Measurements from ENCODE around the gene OR2T2. TPM values are rescaled to one million over a fixed set of nuclear protein-coding genes. Genes with fewer than 3 reads are reported as not detected.
"Not testable (repeated sequence)": the region's sequence is repeated elsewhere in the genome, so short reads cannot be mapped to it uniquely, and the experiment has no call there.

The OR2T2 gene
- total RNA-seq = not detected

- not testable (repeated sequence) for H3K9me3 ChIP-seq (ENCODE audit: control insufficient read depth in 3 of 3, low read length in 3 of 3); H3K4me3 ChIP-seq (ENCODE audit: low read length in 3 of 3)
Observed at GRCh38 chr1:248445399-248445798, at the start of gene OR2T2. OR2T2 (plus strand) TSS chr1:248445637; CDS start chr1:248452798, 7,161 bp downstream.

DNA sequence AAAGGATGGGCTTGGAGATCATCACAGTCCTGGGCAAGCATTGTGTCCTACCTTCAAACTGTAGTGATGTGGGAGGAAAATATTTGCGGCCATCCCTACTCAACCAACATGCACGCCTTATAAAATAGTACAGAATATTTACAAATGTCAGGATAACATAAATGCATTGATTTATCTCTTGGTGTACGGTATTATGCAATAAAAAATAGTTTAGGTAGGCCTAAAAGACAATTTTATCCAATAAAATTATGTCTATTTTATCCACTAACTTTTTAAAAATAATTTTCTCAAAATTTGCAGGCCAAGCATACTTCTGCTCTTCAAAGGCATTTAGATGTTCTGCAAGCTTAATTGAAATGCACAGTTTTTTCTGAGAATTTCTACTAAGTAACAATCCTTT is 42.7 kb upstream of the OR2T2 start, which contains the start of gene OR2T1:
TSS of gene OR2T1 (plus strand) at position 301 of the 400 bp plus-strand sequence. CDS start 3,100 bp downstream, outside the sequence.
- Histone ChIP-seq H3K9me3 (ENCODE audit: control insufficient read depth in 3 of 3, low read length in 3 of 3) (peaks cover 0 to 2% (median 0%) of the 10 kb centered on the region in 3 donors), H3K9ac (ENCODE audit: low read depth in 1 of 3, low read length in 3 of 3) (no peak within 1 kb of the TSS), H3K4me1 (ENCODE audit: control insufficient read depth in 3 of 3, insufficient read depth in 3 of 3, low read length in 3 of 3) (no peaks in the 10 kb centered on the region), H3K27me3 (ENCODE audit: control insufficient read depth in 3 of 3, insufficient read depth in 3 of 3, low read length in 3 of 3) (no peaks in the 10 kb centered on the region), H3K4me3 (ENCODE audit: low read length in 3 of 3) (no peak within 1 kb of the TSS), H3K27ac (ENCODE audit: low read depth, low read length) (no peak within 1 kb of the TSS), H3K36me3 (ENCODE audit: control insufficient read depth in 3 of 3, insufficient read depth in 3 of 3, low read length in 3 of 3) (no peaks in the 10 kb centered on the region)

More at GRCh38 chr1:248445399-248445798, at the start of gene OR2T2:
- not testable (repeated sequence) for H3K27ac ChIP-seq (ENCODE audit: low read depth, low read length); H3K27me3 ChIP-seq (ENCODE audit: control insufficient read depth in 3 of 3, insufficient read depth in 3 of 3, low read length in 3 of 3); H3K4me1 ChIP-seq (ENCODE audit: control insufficient read depth in 3 of 3, insufficient read depth in 3 of 3, low read length in 3 of 3); H3K9ac ChIP-seq (ENCODE audit: low read depth in 1 of 3, low read length in 3 of 3); H3K36me3 ChIP-seq (ENCODE audit: control insufficient read depth in 3 of 3, insufficient read depth in 3 of 3, low read length in 3 of 3)

DNA sequence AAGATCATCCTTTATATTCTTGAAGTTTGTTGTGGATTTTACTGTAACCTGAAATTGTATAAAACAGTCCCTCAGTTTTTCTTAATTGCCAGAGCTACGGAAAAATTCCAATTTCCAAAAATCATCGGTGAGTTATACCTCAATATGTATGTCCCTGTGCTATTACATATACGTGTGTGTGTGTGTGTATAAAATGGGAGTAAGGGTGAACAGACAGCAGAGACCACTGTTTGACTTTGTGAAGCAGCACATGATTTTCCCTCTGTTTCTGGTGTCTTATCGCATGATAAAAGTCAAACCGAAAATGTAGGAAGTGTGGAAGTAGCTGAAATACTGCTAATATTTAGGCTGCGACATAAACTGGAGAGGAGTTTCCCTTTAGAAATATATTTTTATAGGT is 41.4 kb upstream of the OR2T2 start:
- Histone ChIP-seq H3K9ac (ENCODE audit: low read depth in 1 of 3, low read length in 3 of 3) (no peak overlapping the region), H3K36me3 (ENCODE audit: control insufficient read depth in 3 of 3, insufficient read depth in 3 of 3, low read length in 3 of 3) (no peaks in the 10 kb centered on the region), H3K4me1 (ENCODE audit: control insufficient read depth in 3 of 3, insufficient read depth in 3 of 3, low read length in 3 of 3) (no peaks in the 10 kb centered on the region), H3K27me3 (ENCODE audit: control insufficient read depth in 3 of 3, insufficient read depth in 3 of 3, low read length in 3 of 3) (no peaks in the 10 kb centered on the region), H3K4me3 (ENCODE audit: low read length in 3 of 3) (no peak overlapping the region), H3K27ac (ENCODE audit: low read depth, low read length) (no peak overlapping the region), H3K9me3 (ENCODE audit: control insufficient read depth in 3 of 3, low read length in 3 of 3) (peaks cover 0 to 2% (median 0%) of the 10 kb centered on the region in 3 donors)

DNA sequence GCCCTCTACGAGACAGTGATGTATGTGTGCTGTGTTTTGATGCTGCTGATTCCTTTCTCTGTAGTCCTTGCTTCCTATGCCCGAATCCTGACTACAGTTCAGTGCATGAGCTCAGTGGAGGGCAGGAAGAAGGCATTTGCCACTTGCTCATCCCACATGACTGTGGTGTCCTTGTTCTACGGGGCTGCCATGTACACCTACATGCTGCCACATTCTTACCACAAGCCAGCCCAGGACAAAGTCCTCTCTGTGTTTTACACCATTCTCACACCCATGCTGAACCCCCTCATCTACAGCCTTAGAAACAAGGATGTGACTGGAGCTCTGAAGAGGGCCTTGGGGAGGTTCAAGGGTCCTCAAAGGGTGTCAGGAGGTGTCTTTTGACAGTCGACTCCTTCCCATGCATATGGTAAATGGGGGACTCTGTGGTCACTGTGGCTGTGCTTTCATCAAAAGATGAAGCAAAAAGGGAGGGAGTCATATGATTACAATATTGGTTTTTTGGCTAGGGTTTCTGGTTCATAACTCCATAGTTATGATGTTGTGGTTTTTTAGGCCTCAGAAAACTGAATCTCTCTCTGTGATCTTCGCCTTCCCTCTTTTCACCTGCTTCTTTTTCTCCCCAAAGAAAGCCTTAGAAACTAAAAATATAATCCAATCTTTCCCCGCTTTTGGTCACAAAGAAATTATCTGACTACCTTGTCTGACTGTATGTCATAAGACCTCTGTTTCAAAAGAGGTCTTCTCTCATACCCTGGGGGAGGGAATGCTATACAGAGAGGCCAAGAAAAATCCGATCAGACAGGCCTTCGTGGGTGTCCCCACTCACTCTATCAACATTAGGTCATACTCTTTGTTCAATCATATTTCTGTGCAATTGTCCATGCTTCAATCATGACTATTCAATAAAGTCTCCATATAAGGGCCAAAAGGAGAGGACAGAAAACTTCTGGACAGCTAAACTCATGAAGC is 38.4 kb upstream of the OR2T2 start:
- H3K27ac ChIP-seq (ENCODE audit: low read depth, low read length) = no peak overlapping the region
- no peak overlapping the region for H3K4me3 ChIP-seq (ENCODE audit: low read length in 3 of 3)
- no peaks in the 10 kb centered on the region for H3K27me3 ChIP-seq (ENCODE audit: control insufficient read depth in 3 of 3, insufficient read depth in 3 of 3, low read length in 3 of 3)
- H3K9me3 ChIP-seq (ENCODE audit: control insufficient read depth in 3 of 3, low read length in 3 of 3) = peaks cover 0 to 2% (median 0%) of the 10 kb centered on the region in 3 donors
- H3K4me1 ChIP-seq (ENCODE audit: control insufficient read depth in 3 of 3, insufficient read depth in 3 of 3, low read length in 3 of 3) = no peaks in the 10 kb centered on the region
- no peaks in the 10 kb centered on the region for H3K36me3 ChIP-seq (ENCODE audit: control insufficient read depth in 3 of 3, insufficient read depth in 3 of 3, low read length in 3 of 3)
- H3K9ac ChIP-seq (ENCODE audit: low read depth in 1 of 3, low read length in 3 of 3) = no peak overlapping the region

GRCh38 chr1:248416226-248416625 is 29.2 kb upstream of the OR2T2 start:
- H3K9me3 ChIP-seq (ENCODE audit: control insufficient read depth in 3 of 3, low read length in 3 of 3) = peaks cover 0 to 2% (median 2%) of the 10 kb centered on the region in 3 donors
- H3K27ac ChIP-seq (ENCODE audit: low read depth, low read length) = no peak overlapping the region
- no peaks in the 10 kb centered on the region for H3K4me1 ChIP-seq (ENCODE audit: control insufficient read depth in 3 of 3, insufficient read depth in 3 of 3, low read length in 3 of 3)
- no peaks in the 10 kb centered on the region for H3K27me3 ChIP-seq (ENCODE audit: control insufficient read depth in 3 of 3, insufficient read depth in 3 of 3, low read length in 3 of 3)
- no peak overlapping the region for H3K9ac ChIP-seq (ENCODE audit: low read depth in 1 of 3, low read length in 3 of 3)
- no peak overlapping the region for H3K4me3 ChIP-seq (ENCODE audit: low read length in 3 of 3)
- no peaks in the 10 kb centered on the region for H3K36me3 ChIP-seq (ENCODE audit: control insufficient read depth in 3 of 3, insufficient read depth in 3 of 3, low read length in 3 of 3)

DNA sequence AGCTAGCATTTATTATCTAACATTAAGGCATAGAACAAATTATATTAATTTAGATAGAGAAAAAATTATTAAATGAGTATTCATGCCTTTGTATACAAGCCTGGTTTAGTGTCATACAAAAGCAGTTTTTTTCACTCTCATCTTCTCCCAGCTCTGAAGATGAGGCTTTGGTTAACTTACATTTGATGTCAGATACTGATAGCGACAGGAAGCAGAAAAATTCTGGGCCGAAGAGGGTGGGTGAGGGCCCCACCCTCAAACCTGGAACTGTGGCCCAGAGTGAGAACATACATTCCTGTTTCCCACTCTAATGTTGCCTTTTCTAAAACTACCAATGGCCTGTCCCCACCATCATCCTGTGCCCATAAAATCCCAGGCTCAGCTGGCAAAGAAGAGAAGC is 27.6 kb upstream of the OR2T2 start:
- H3K27me3 ChIP-seq (ENCODE audit: control insufficient read depth in 3 of 3, insufficient read depth in 3 of 3, low read length in 3 of 3) = no peaks in the 10 kb centered on the region
- H3K4me1 ChIP-seq (ENCODE audit: control insufficient read depth in 3 of 3, insufficient read depth in 3 of 3, low read length in 3 of 3) = no peaks in the 10 kb centered on the region
- no peak overlapping the region for H3K4me3 ChIP-seq (ENCODE audit: low read length in 3 of 3)
- no peaks in the 10 kb centered on the region for H3K36me3 ChIP-seq (ENCODE audit: control insufficient read depth in 3 of 3, insufficient read depth in 3 of 3, low read length in 3 of 3)
- H3K9me3 ChIP-seq (ENCODE audit: control insufficient read depth in 3 of 3, low read length in 3 of 3) = peaks cover 0 to 2% (median 2%) of the 10 kb centered on the region in 3 donors
- H3K9ac ChIP-seq (ENCODE audit: low read depth in 1 of 3, low read length in 3 of 3) = no peak overlapping the region
- H3K27ac ChIP-seq (ENCODE audit: low read depth, low read length) = no peak overlapping the region

GRCh38 chr1:248421384-248421783 is 24.1 kb upstream of the OR2T2 start:
- no peaks in the 10 kb centered on the region for H3K36me3 ChIP-seq (ENCODE audit: control insufficient read depth in 3 of 3, insufficient read depth in 3 of 3, low read length in 3 of 3)
- H3K9me3 ChIP-seq (ENCODE audit: control insufficient read depth in 3 of 3, low read length in 3 of 3) = peaks cover 0 to 2% (median 0%) of the 10 kb centered on the region in 3 donors
- no peak overlapping the region for H3K27ac ChIP-seq (ENCODE audit: low read depth, low read length)
- H3K27me3 ChIP-seq (ENCODE audit: control insufficient read depth in 3 of 3, insufficient read depth in 3 of 3, low read length in 3 of 3) = no peaks in the 10 kb centered on the region
- H3K9ac ChIP-seq (ENCODE audit: low read depth in 1 of 3, low read length in 3 of 3) = no peak overlapping the region
- H3K4me1 ChIP-seq (ENCODE audit: control insufficient read depth in 3 of 3, insufficient read depth in 3 of 3, low read length in 3 of 3) = no peaks in the 10 kb centered on the region
- H3K4me3 ChIP-seq (ENCODE audit: low read length in 3 of 3) = no peak overlapping the region

DNA sequence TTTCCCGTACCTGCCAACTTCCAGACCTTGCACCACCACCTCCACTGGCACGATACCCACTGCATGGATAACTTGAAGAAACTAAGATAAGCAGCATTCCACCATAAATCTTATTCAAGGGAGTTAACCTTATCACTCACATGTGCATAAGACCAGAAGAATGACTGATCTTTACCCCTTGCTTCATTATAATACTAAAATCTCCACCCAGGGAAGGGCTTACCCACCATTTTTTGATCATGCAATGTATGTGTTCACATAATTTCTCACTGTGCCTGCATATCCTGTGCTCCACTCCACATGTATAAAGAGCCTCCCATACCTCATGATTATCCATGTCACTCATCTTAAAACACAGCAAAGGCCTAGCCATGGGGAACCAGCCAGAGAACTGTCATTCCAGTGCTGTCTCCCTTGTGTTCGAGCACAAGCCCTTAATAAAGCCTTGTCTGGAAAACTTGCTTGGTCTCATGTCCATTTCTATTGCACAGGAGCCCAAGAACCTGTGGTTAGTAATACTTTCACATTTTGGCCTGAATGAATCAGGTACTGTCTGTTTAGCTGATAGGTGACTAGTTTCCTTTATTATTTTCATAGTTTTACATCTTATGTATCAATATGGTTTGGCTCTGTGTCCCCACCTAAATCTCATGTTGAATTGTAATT is 17.8 kb upstream of the OR2T2 start:
- H3K36me3 ChIP-seq (ENCODE audit: control insufficient read depth in 3 of 3, insufficient read depth in 3 of 3, low read length in 3 of 3) = not testable (repeated sequence)

GRCh38 chr1:248428192-248428533 is 17.3 kb upstream of the OR2T2 start:
- H3K36me3 ChIP-seq (ENCODE audit: control insufficient read depth in 3 of 3, insufficient read depth in 3 of 3, low read length in 3 of 3); H3K27ac ChIP-seq (ENCODE audit: low read depth, low read length): not testable (repeated sequence)

More for the DNA sequence above, 17.8 kb upstream of the OR2T2 start:
- H3K4me1 ChIP-seq (ENCODE audit: control insufficient read depth in 3 of 3, insufficient read depth in 3 of 3, low read length in 3 of 3); H3K27me3 ChIP-seq (ENCODE audit: control insufficient read depth in 3 of 3, insufficient read depth in 3 of 3, low read length in 3 of 3); H3K27ac ChIP-seq (ENCODE audit: low read depth, low read length); H3K4me3 ChIP-seq (ENCODE audit: low read length in 3 of 3); H3K9me3 ChIP-seq (ENCODE audit: control insufficient read depth in 3 of 3, low read length in 3 of 3); H3K9ac ChIP-seq (ENCODE audit: low read depth in 1 of 3, low read length in 3 of 3): not testable (repeated sequence)

GRCh38 chr1:248431683-248432082 is 13.8 kb upstream of the OR2T2 start:
- H3K4me3 ChIP-seq (ENCODE audit: low read length in 3 of 3); H3K9ac ChIP-seq (ENCODE audit: low read depth in 1 of 3, low read length in 3 of 3); H3K36me3 ChIP-seq (ENCODE audit: control insufficient read depth in 3 of 3, insufficient read depth in 3 of 3, low read length in 3 of 3); H3K4me1 ChIP-seq (ENCODE audit: control insufficient read depth in 3 of 3, insufficient read depth in 3 of 3, low read length in 3 of 3); H3K27ac ChIP-seq (ENCODE audit: low read depth, low read length); H3K27me3 ChIP-seq (ENCODE audit: control insufficient read depth in 3 of 3, insufficient read depth in 3 of 3, low read length in 3 of 3); H3K9me3 ChIP-seq (ENCODE audit: control insufficient read depth in 3 of 3, low read length in 3 of 3): not testable (repeated sequence)

More at GRCh38 chr1:248428192-248428533, 17.3 kb upstream of the OR2T2 start:
- H3K9ac ChIP-seq (ENCODE audit: low read depth in 1 of 3, low read length in 3 of 3); H3K4me1 ChIP-seq (ENCODE audit: control insufficient read depth in 3 of 3, insufficient read depth in 3 of 3, low read length in 3 of 3); H3K4me3 ChIP-seq (ENCODE audit: low read length in 3 of 3); H3K9me3 ChIP-seq (ENCODE audit: control insufficient read depth in 3 of 3, low read length in 3 of 3); H3K27me3 ChIP-seq (ENCODE audit: control insufficient read depth in 3 of 3, insufficient read depth in 3 of 3, low read length in 3 of 3): not testable (repeated sequence)
